GM12878 (cell line): Measurements from ENCODE around the gene SMOC2. TPM values are rescaled to one million over a fixed set of nuclear protein-coding genes. Genes with fewer than 3 reads are reported as not detected.
"Not testable (repeated sequence)": the region's sequence is repeated elsewhere in the genome, so short reads cannot be mapped to it uniquely, and the experiment has no call there.

Source experiments
- ATAC-seq: fragments of 200-7000 bp; cut with Tn5 transposase; 3 replicates; pipeline ENCODE4 v1.9.1; 2020; ENCODE audit warnings: mild to moderate bottlenecking, moderate library complexity
- BruUV-seq: library from RNA; stranded (reverse); fragments of 400-500 nt; replicated peaks from 2 replicates; lab custom pipeline; 2021; lab: Mats Ljungman, UMichigan
- CTCF ChIA-PET: fragments of 300-600 bp; sonication (Branson Sonifier 250); formaldehyde crosslinking; extraction: SDS; loops from one replicate; lab custom pipeline; 2021; ENCODE audit warnings: inconsistent platforms; lab: Yijun Ruan, JAX
- POLR2A ChIA-PET: fragments of 350-600 bp; formaldehyde crosslinking; extraction: SDS; loops from one replicate; lab custom pipeline; 2021; ENCODE audit warnings: inconsistent platforms; lab: Charles Lee
- RAD21 ChIA-PET: fragments of 300-600 bp; sonication (Branson Sonifier 250); formaldehyde crosslinking; loops from one replicate; lab custom pipeline; 2023; ENCODE audit warnings: antibody characterized with exemption; ENCODE audit not compliant: unreplicated experiment; lab: Charles Lee
- SMC1A ChIA-PET: fragments of 300-600 bp; sonication (Branson Sonifier 250); formaldehyde crosslinking; loops from one replicate; lab custom pipeline; 2023; ENCODE audit not compliant: unreplicated experiment, uncharacterized antibody; lab: Charles Lee
- DNase-seq: peaks from one replicate; pipeline ENCODE4 v3.0.0-alpha.2; 2011; ENCODE audit warnings: low read depth, low spot score
- FAIRE-seq: peaks from 3 replicates; lab custom pipeline; 2011; peaks lifted over from hg19 to GRCh38; lab: Jason Lieb, UNC
- H2AFZ ChIP-seq: 2 replicates; pipeline ENCODE4 v1.6.0; 2011; ENCODE audit warnings: low read depth, low read length, control low read depth; ENCODE audit not compliant: control insufficient read depth
- H3K27ac ChIP-seq: 2 replicates; pipeline ENCODE4 v1.5.1; 2011; ENCODE audit warnings: control low read depth; ENCODE audit not compliant: control insufficient read depth, insufficient read depth
- H3K27me3 ChIP-seq, 2 experiments: replicated peaks in 1 of 2; 2 replicates each; pipeline versions ENCODE4 v1.6.0 to v1.6.1; 2011; ENCODE audit warnings: low read length in 1 of 2; ENCODE audit not compliant: control insufficient read depth in 2 of 2, insufficient read depth in 2 of 2
- H3K36me3 ChIP-seq, 2 experiments: 2 replicates each; pipeline ENCODE4 v1.5.1; 2011; ENCODE audit warnings: low read length in 1 of 2; ENCODE audit not compliant: control insufficient read depth in 2 of 2, insufficient read depth in 2 of 2
- H3K4me1 ChIP-seq: 2 replicates; pipeline ENCODE4 v1.6.1; 2011; ENCODE audit warnings: mild to moderate bottlenecking, low read length, moderate library complexity, mixed read lengths; ENCODE audit not compliant: control insufficient read depth, insufficient read depth
- H3K4me2 ChIP-seq: 2 replicates; pipeline ENCODE4 v1.6.0; 2011; ENCODE audit warnings: control low read depth; ENCODE audit not compliant: control insufficient read depth, insufficient read depth
- H3K4me3 ChIP-seq: fragments of 200-600 bp; sonication (generic); 2 replicates; pipeline ENCODE4 v1.5.1; 2016
- H3K79me2 ChIP-seq: 2 replicates; pipeline ENCODE4 v1.6.0; 2011; ENCODE audit warnings: low read length; ENCODE audit not compliant: control insufficient read depth, insufficient read depth
- H3K9ac ChIP-seq: 2 replicates; pipeline ENCODE4 v1.8.0; 2011; ENCODE audit warnings: low read length, control low read depth, mixed read lengths; ENCODE audit not compliant: control insufficient read depth, insufficient read depth
- H3K9me3 ChIP-seq: replicated peaks from 3 replicates; pipeline ENCODE4 v1.5.1; 2011; ENCODE audit warnings: mild to moderate bottlenecking, low read length; ENCODE audit not compliant: control insufficient read depth, insufficient read depth
- H4K20me1 ChIP-seq: 2 replicates; pipeline ENCODE4 v1.6.0; 2011; ENCODE audit not compliant: control insufficient read depth, insufficient read depth
- CREM ChIP-seq: IDR thresholded peaks from 2 replicates; pipeline ENCODE4 v1.6.1; 2014; ENCODE audit warnings: antibody characterized with exemption, low read depth
- HDAC6 ChIP-seq: fragments of 200-600 bp; sonication (generic); IDR thresholded peaks from one replicate; pipeline ENCODE4 v1.8.0; 2017; ENCODE audit warnings: antibody characterized with exemption; ENCODE audit not compliant: unreplicated experiment
- HDGF ChIP-seq: fragments of 450-650 bp; IDR thresholded peaks from 2 replicates; pipeline ENCODE4 v1.6.1; 2016; ENCODE audit warnings: antibody characterized with exemption
- NFIC ChIP-seq: IDR thresholded peaks from 2 replicates; pipeline ENCODE4 v1.6.1; 2012; ENCODE audit warnings: low read depth, mild to moderate bottlenecking, inconsistent platforms, low read length, moderate library complexity
- SMARCA5 ChIP-seq: fragments of 450-650 bp; IDR thresholded peaks from 2 replicates; pipeline ENCODE4 v1.6.1; 2017; ENCODE audit warnings: mild to moderate bottlenecking
- STAT1 ChIP-seq: fragments of 450-650 bp; conservative IDR thresholded peaks from 2 replicates; pipeline ENCODE4 v1.6.1; 2014; ENCODE audit warnings: antibody characterized with exemption, mild to moderate bottlenecking
- ZNF207 ChIP-seq: fragments of 450-650 bp; IDR thresholded peaks from 2 replicates; pipeline ENCODE4 v1.6.1; 2014; ENCODE audit warnings: antibody characterized with exemption, mild to moderate bottlenecking, borderline replicate concordance
- ZZZ3 ChIP-seq: IDR thresholded peaks from 2 replicates; pipeline ENCODE4 v1.6.1; 2011; ENCODE audit warnings: low read depth; ENCODE audit not compliant: control insufficient read depth, insufficient read length
- WGBS: methylation state at CpG from one replicate; pipeline ENCODE4 v1.1.6; 2016; ENCODE audit warnings: low lambda C conversion rate; ENCODE audit not compliant: insufficient replicate concordance, insufficient coverage; ENCODE audit errors: missing lambda C conversion rate; 5-methylcytosine and 5-hydroxymethylcytosine counted together
- in situ Hi-C: fragments of 300-500 bp; cut with MboI; formaldehyde crosslinking; loops from 9 replicates; pipeline ENCODE4 v1.14.3; 2018; ENCODE audit warnings: mixed read lengths
- intact Hi-C: fragments of 100-400 bp; cut with micrococcal nuclease; formaldehyde crosslinking; loops from one replicate; pipeline ENCODE4 v1.14.2; 2022; ENCODE audit not compliant: unreplicated experiment
- polyA plus RNA-seq, 11 experiments: library from polyadenylated mRNA; depleted of rRNA in 4 of 11; unstranded in 6 of 11; stranded (reverse) in 5 of 11; fragments of >200 nt; fragmentation: Nextera tagmentation in 4 of 11; fragmentation: Illumina TruSeq in 1 of 11; extraction: Ambion mirVana in 4 of 11; extraction: Trizol in 1 of 11; gene quantifications; 1 replicate in 1 of 11; 2 replicates in 10 of 11; pipeline versions ENCODE4 v1.2.1 to v1.2.3, GENCODE V29; 2011 to 2016; ENCODE audit warnings: inconsistent platforms in 2 of 11, missing spikeins in 2 of 11, low read depth in 1 of 11
- total RNA-seq, 4 experiments: library from RNA; depleted of rRNA in 3 of 4; stranded (reverse); fragments of >200 nt in 3 of 4; fragmentation: Illumina TruSeq in 1 of 4; extraction: Trizol in 1 of 4; gene quantifications; 2 replicates each; pipeline versions ENCODE4 v1.2.1 to v1.2.3, GENCODE V29; 2013 to 2021
- TF ChIP-seq, protein P1 (sequence below): fragments of 450-650 bp; IDR thresholded peaks from 2 replicates; pipeline ENCODE4 v1.6.1; 2016; ENCODE audit warnings: mild to moderate bottlenecking
- TF ChIP-seq, protein P2 (sequence below): IDR thresholded peaks from 2 replicates; pipeline ENCODE4 v1.6.1; 2011; ENCODE audit warnings: borderline replicate concordance, low read depth, mild to moderate bottlenecking, moderate library complexity, low read length; ENCODE audit not compliant: insufficient read depth, poor library complexity, severe bottlenecking

The SMOC2 gene
- total and polyA plus RNA-seq, 10 of the 15 experiments (the other 5 are each of a cell fraction or from before 2014, with no cell fraction given) = 0.10 to 0.12 TPM; not detected in 8

DNA sequence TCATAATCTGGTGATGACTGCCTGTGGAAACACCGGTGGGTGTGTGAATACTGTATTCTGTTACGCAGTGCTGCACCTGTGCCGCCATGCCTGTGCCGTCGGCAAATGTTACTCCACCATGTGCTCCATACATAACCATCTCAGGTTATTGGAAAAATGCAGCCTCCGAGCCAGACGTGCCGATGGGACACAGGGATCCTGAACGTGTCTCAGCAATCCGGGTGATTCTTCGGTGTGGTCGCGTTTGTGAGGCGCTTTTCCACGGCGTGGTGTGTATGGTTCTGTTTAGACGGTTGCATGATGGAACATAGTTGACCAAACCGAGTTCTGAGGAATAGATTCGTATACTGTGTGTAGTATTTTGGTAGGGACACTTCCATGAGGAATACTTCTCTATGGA, 130.3 kb downstream of the SMOC2 start:
- in situ Hi-C loops (no loop called here), intact Hi-C loops (no loop called here)
- Histone ChIP-seq H3K27me3 (no peaks in the 10 kb centered on the region), H3K36me3 (no peaks in the 10 kb centered on the region), H3K4me2 (no peak overlapping the region), H2AFZ (no peak overlapping the region), H3K27ac (no peak overlapping the region), H3K9me3 (no peaks in the 10 kb centered on the region), H3K4me3 (no peak overlapping the region), H3K4me1 (no peaks in the 10 kb centered on the region), H4K20me1 (no peaks in the 10 kb centered on the region), H3K9ac (no peak overlapping the region), H3K79me2 (no peaks in the 10 kb centered on the region)
- FAIRE-seq (no peak), DNase-seq (no peak), ATAC-seq (no peak)
- no peak for TF ChIP-seq ZNF207
- TF ChIP-seq, protein P1, sequence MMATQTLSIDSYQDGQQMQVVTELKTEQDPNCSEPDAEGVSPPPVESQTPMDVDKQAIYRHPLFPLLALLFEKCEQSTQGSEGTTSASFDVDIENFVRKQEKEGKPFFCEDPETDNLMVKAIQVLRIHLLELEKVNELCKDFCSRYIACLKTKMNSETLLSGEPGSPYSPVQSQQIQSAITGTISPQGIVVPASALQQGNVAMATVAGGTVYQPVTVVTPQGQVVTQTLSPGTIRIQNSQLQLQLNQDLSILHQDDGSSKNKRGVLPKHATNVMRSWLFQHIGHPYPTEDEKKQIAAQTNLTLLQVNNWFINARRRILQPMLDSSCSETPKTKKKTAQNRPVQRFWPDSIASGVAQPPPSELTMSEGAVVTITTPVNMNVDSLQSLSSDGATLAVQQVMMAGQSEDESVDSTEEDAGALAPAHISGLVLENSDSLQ = no peak
- no peak for TF ChIP-seq HDGF
- TF ChIP-seq ZZZ3 = no peak
- TF ChIP-seq CREM = no peak
- TF ChIP-seq, protein P2, sequence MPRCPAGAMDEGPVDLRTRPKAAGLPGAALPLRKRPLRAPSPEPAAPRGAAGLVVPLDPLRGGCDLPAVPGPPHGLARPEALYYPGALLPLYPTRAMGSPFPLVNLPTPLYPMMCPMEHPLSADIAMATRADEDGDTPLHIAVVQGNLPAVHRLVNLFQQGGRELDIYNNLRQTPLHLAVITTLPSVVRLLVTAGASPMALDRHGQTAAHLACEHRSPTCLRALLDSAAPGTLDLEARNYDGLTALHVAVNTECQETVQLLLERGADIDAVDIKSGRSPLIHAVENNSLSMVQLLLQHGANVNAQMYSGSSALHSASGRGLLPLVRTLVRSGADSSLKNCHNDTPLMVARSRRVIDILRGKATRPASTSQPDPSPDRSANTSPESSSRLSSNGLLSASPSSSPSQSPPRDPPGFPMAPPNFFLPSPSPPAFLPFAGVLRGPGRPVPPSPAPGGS = no peak
- no peak for TF ChIP-seq NFIC
- TF ChIP-seq SMARCA5 = no peak
- TF ChIP-seq STAT1 = no peak
- TF ChIP-seq HDAC6 = no peak
- CTCF ChIA-PET = no interaction called here
- WGBS = 89% methylated on average over 19 of the region's 19 CpGs
- BruUV-seq = no TSS peak
- POLR2A ChIA-PET = no interaction called here
- SMC1A ChIA-PET = no interaction called here
- RAD21 ChIA-PET = no interaction called here

DNA sequence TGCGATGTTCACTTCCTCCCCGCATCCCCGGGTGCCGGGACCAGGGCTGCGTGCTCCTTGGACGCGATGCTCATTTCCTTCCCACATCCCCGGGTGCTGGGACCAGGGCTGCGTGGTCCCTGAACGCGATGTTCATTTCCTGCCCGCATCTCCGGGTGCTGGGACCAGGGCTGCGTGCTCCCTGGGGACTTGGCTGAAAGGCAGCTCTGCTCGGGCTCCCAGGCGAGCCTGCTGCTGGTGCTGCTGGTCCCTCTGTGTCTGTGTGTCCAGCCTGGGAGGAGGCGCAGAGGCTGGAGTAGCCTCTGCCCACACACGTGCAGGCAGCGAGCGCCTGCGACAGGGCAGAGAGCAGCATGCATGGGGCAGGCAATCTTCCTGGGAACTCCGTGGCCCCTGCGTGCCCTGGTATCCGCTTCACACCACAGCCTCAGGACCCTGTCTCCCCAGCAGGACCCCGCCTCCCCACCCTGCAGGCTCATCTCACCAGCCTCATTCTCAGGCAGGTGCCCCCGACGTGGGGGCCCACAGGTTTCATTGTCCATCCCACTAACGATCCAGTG, 132.4 kb downstream of the SMOC2 start:
- ATAC-seq, H3K79me2 ChIP-seq, DNase-seq, H3K4me2 ChIP-seq, CTCF ChIA-PET, H3K9me3 ChIP-seq, H4K20me1 ChIP-seq, H3K4me3 ChIP-seq, H3K9ac ChIP-seq, SMC1A ChIA-PET, H3K27me3 ChIP-seq, H3K36me3 ChIP-seq, H3K27ac ChIP-seq, H3K4me1 ChIP-seq, FAIRE-seq, BruUV-seq, intact Hi-C loops, POLR2A ChIA-PET, H2AFZ ChIP-seq, in situ Hi-C loops, RAD21 ChIA-PET: not testable (repeated sequence)
- WGBS = 77% methylated on average over 21 of the region's 28 CpGs
